ENCODE measurements around the gene ERG28. TPM values are rescaled to one million over a fixed set of nuclear protein-coding genes. Genes with fewer than 3 reads are reported as not detected.
A peak's percentile ranks its signal among the peaks of the same experiment; 100 is the strongest.

ERG28 gene
- total and polyA plus RNA-seq, 2 of the 13 experiments (the other 11 are each of a cell fraction or from before 2014, with no cell fraction given), result 27.3 to 32.3 TPM

- TF ChIP-seq, protein P1, sequence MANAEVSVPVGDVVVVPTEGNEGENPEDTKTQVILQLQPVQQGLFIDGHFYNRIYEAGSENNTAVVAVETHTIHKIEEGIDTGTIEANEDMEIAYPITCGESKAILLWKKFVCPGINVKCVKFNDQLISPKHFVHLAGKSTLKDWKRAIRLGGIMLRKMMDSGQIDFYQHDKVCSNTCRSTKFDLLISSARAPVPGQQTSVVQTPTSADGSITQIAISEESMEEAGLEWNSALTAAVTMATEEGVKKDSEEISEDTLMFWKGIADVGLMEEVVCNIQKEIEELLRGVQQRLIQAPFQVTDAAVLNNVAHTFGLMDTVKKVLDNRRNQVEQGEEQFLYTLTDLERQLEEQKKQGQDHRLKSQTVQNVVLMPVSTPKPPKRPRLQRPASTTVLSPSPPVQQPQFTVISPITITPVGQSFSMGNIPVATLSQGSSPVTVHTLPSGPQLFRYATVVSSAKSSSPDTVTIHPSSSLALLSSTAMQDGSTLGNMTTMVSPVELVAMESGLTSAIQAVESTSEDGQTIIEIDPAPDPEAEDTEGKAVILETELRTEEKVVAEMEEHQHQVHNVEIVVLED (CRISPR knock-in tag; IDR thresholded peaks at IDR 0.05; ENCODE audit: borderline replicate concordance), result peak; percentile 88
- no peak for TF ChIP-seq ZNF589 (CRISPR knock-in tag; conservative IDR thresholded peaks at IDR 0.05)
- TF ChIP-seq ZNF468 (CRISPR knock-in tag; IDR thresholded peaks at IDR 0.05), result no peak
- TF ChIP-seq MLXIP (CRISPR knock-in tag; IDR thresholded peaks at IDR 0.05; ENCODE audit: borderline replicate concordance), result no peak
- peak; percentile 39 for TF ChIP-seq GABPA (IDR thresholded peaks at IDR 0.05; ENCODE audit: low read depth, low read length)
- peak; percentile 31; the same call in 1 of the 2 replicates for TF ChIP-seq GABPA (CRISPR knock-in tag; IDR thresholded peaks at IDR 0.05; ENCODE audit: low read depth)
- peak; percentile 87 for TF ChIP-seq ZEB1 (IDR thresholded peaks at IDR 0.05; ENCODE audit: insufficient replicate concordance, low read depth)
- peak; percentile 69 for TF ChIP-seq HDAC1 (CRISPR knock-in tag; IDR thresholded peaks at IDR 0.05)
- TF ChIP-seq ZMAT5 (CRISPR knock-in tag; IDR thresholded peaks at IDR 0.05; ENCODE audit: borderline replicate concordance, low read depth), result no peak
- no peak for TF ChIP-seq ZNF451 (CRISPR knock-in tag; IDR thresholded peaks at IDR 0.05)
- no peak for TF ChIP-seq ZNF776 (CRISPR knock-in tag; IDR thresholded peaks at IDR 0.05)
- 0 out of 2 replicates have a peak, but pooled peaks have one; percentile 50 for TF ChIP-seq YEATS4 (CRISPR knock-in tag; IDR thresholded peaks at IDR 0.05; ENCODE audit: borderline replicate concordance)
- 0 out of 2 replicates have a peak, but pooled peaks have one; percentile 57 for TF ChIP-seq ZNF160 (CRISPR knock-in tag; IDR thresholded peaks at IDR 0.05)
- peak; percentile 91 for TF ChIP-seq SIN3A (IDR thresholded peaks at IDR 0.05; ENCODE audit: borderline replicate concordance, low read depth, low read length)
- TF ChIP-seq ZNF598 (CRISPR knock-in tag; IDR thresholded peaks at IDR 0.05; ENCODE audit: borderline replicate concordance), result no peak; the same call in 1 of the 2 replicates
- 0 out of 2 replicates have a peak, but pooled peaks have one; percentile 43 for TF ChIP-seq KAT7 (CRISPR knock-in tag; IDR thresholded peaks at IDR 0.05; ENCODE audit: borderline replicate concordance)
- 0 out of 2 replicates have a peak, but pooled peaks have one; percentile 29 for TF ChIP-seq ZNF609 (CRISPR knock-in tag; IDR thresholded peaks at IDR 0.05; ENCODE audit: borderline replicate concordance)
- TF ChIP-seq MAFG (CRISPR knock-in tag; IDR thresholded peaks at IDR 0.05), result no peak
- TF ChIP-seq MED13 (CRISPR knock-in tag; IDR thresholded peaks at IDR 0.05), result no peak
These were observed at the start of gene ERG28, which contains the start of gene TTLL5 (continued) for GRCh38 chr14:75660630-75661498.

All from HepG2 (cell line).